CD4-positive, alpha-beta T cell (primary cell): ENCODE results near the gene BBS10. TPM values are rescaled to one million over a fixed set of nuclear protein-coding genes. Genes with fewer than 3 reads are reported as not detected.

Source experiments
- ATAC-seq: fragments of 200-7000 bp; cut with Tn5 transposase; one replicate; pipeline ENCODE4 v1.10.0; 2022; ENCODE audit warnings: mild to moderate bottlenecking; ENCODE audit not compliant: poor library complexity
- CTCF ChIA-PET: fragments of 350-600 bp; sonication (Branson Sonifier 250); formaldehyde crosslinking; loops from one replicate; lab custom pipeline; 2021; ENCODE audit warnings: antibody characterized with exemption, inconsistent platforms; lab: Charles Lee
- POLR2A ChIA-PET: fragments of 350-600 bp; sonication (Branson Sonifier 250); formaldehyde crosslinking; loops from one replicate; lab custom pipeline; 2021; ENCODE audit warnings: antibody characterized with exemption, inconsistent platforms; lab: Charles Lee
- DNase-seq, 14 experiments: peaks; one replicate each; pipeline ENCODE4 v3.0.0-alpha.2; 2013 to 2020; ENCODE audit warnings: mixed read lengths in 2 of 14
- H3K27ac ChIP-seq, 2 donors: one replicate each; pipeline versions ENCODE4 v1.5.1 to v1.7.0; 2013; ENCODE audit warnings: low read length in 2 of 2, low read depth in 1 of 2, mild to moderate bottlenecking in 1 of 2
- H3K27me3 ChIP-seq, 2 experiments: 1 replicate in 1 of 2; 2 replicates in 1 of 2; pipeline versions ENCODE4 v1.6.1 to v1.7.0; 2013; ENCODE audit warnings: low read length in 2 of 2, control low read depth in 1 of 2, mild to moderate bottlenecking in 1 of 2, moderate library complexity in 1 of 2; ENCODE audit not compliant: insufficient read depth in 2 of 2, control insufficient read depth in 1 of 2
- H3K36me3 ChIP-seq: one replicate; pipeline ENCODE4 v1.6.1; 2013; ENCODE audit warnings: low read length, control low read depth; ENCODE audit not compliant: insufficient read depth
- H3K4me1 ChIP-seq: one replicate; pipeline ENCODE4 v1.6.1; 2013; ENCODE audit warnings: low read length, control low read depth; ENCODE audit not compliant: insufficient read depth
- H3K4me3 ChIP-seq: one replicate; pipeline ENCODE4 v1.5.1; 2013; ENCODE audit warnings: mild to moderate bottlenecking, low read length, moderate library complexity
- H3K9me3 ChIP-seq, 2 experiments: 1 replicate in 1 of 2; 2 replicates in 1 of 2; pipeline versions ENCODE4 v1.6.1 to v1.7.0; 2013; ENCODE audit warnings: low read length in 2 of 2, mild to moderate bottlenecking in 2 of 2, control low read depth in 1 of 2, moderate library complexity in 1 of 2; ENCODE audit not compliant: control insufficient read depth in 1 of 2, insufficient read depth in 1 of 2
- H3K27ac Mint-ChIP-seq: one replicate; pipeline ENCODE4 v1.8.0; 2020; ENCODE audit warnings: mixed read lengths
- H3K27me3 Mint-ChIP-seq: one replicate; pipeline ENCODE4 v1.8.0; 2021; ENCODE audit warnings: mixed read lengths
- H3K36me3 Mint-ChIP-seq: one replicate; pipeline ENCODE4 v1.8.0; 2021; ENCODE audit warnings: low read depth, mixed read lengths
- H3K4me1 Mint-ChIP-seq: one replicate; pipeline ENCODE4 v1.8.0; 2021; ENCODE audit warnings: low read depth, mixed read lengths
- H3K4me3 Mint-ChIP-seq: one replicate; pipeline ENCODE4 v1.8.0; 2020; ENCODE audit warnings: mild to moderate bottlenecking, mixed read lengths
- H3K9me3 Mint-ChIP-seq: one replicate; pipeline ENCODE4 v1.8.0; 2020; ENCODE audit warnings: mixed read lengths
- intact Hi-C, 2 experiments: fragments of 100-400 bp; cut with DNase I in 1 of 2; cut with micrococcal nuclease in 1 of 2; formaldehyde crosslinking; loops; one replicate each; pipeline versions ENCODE4 v1.15.1 to v1.9.0; 2023 to 2025; cut with DNase I, micrococcal nuclease
- total RNA-seq, 174 experiments: library from RNA in 2 of 174; stranded (reverse) in 2 of 174; gene quantifications; one replicate each; pipeline ENCODE4 v1.2.3 and lab custom pipeline; 2021 to 2026
- TF ChIP-seq, protein P1 (sequence below): fragments of 200-600 bp; IDR thresholded peaks from one replicate; pipeline ENCODE4 v1.8.0; 2022; ENCODE audit warnings: antibody characterized with exemption, mild to moderate bottlenecking

BBS10 gene
- total RNA-seq, 2 experiments from 2014 or later, result 1.4 TPM

DNA sequence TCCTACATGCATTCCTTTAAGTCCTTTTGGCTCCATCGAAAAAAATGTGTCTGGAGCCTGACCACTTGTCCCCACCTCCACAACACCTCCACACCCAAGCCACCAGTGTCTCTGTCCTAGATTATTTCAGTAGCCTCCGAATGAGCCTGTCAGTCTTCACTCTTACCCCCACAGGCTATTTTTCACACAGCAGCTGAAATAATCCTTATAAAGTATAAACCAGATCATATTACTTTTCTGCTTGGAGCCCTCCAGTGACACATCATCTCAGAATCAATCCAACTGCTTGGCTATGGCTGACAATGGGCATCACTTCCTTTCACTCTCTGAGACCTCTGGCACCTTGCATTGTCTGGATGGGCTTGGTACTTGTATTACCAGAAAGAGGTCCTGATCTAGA is 44.9 kb downstream of the BBS10 start:
- POLR2A ChIA-PET, result no interaction called here
- peaks cover 5 to 7% of the 10 kb centered on the region in 2 experiments for H3K27me3 ChIP-seq
- ATAC-seq, result no peak
- Mint-ChIP-seq H3K36me3 (no peaks in the 10 kb centered on the region), H3K27ac (no peak overlapping the region), H3K9me3 (no peaks in the 10 kb centered on the region), H3K4me3 (no peak overlapping the region), H3K27me3 (peaks cover 12% of the 10 kb centered on the region), H3K4me1 (no peaks in the 10 kb centered on the region)
- intact Hi-C loops, result no loop called here
- CTCF ChIA-PET, result no interaction called here
- no peak for DNase-seq
- H3K27ac ChIP-seq, result no peak overlapping the region
- no peaks in the 10 kb centered on the region for H3K9me3 ChIP-seq
- TF ChIP-seq, protein P1, sequence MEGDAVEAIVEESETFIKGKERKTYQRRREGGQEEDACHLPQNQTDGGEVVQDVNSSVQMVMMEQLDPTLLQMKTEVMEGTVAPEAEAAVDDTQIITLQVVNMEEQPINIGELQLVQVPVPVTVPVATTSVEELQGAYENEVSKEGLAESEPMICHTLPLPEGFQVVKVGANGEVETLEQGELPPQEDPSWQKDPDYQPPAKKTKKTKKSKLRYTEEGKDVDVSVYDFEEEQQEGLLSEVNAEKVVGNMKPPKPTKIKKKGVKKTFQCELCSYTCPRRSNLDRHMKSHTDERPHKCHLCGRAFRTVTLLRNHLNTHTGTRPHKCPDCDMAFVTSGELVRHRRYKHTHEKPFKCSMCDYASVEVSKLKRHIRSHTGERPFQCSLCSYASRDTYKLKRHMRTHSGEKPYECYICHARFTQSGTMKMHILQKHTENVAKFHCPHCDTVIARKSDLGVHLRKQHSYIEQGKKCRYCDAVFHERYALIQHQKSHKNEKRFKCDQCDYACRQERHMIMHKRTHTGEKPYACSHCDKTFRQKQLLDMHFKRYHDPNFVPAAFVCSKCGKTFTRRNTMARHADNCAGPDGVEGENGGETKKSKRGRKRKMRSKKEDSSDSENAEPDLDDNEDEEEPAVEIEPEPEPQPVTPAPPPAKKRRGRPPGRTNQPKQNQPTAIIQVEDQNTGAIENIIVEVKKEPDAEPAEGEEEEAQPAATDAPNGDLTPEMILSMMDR, result no peak
- H3K4me3 ChIP-seq, result no peak overlapping the region
- H3K4me1 ChIP-seq, result no peaks in the 10 kb centered on the region
- H3K36me3 ChIP-seq, result no peaks in the 10 kb centered on the region

DNA sequence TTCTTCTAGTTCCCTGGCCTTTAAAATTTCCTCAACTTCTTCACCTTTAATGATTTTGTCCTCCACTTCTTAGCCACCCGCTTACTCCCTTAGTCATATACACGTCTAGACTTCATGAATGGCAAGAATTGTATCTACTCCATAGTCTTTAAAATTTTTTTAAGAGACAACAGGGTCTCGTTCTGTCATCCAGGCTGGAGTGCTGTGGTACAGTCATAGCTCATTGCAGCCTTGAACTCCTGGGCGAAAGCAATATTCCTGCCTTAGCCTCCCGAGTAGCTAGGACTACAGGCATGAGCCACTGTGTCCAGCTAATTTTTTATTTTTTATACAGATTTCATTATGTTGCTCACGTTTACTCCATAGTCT is 47.9 kb downstream of the BBS10 start:
- Mint-ChIP-seq H3K36me3 (no peaks in the 10 kb centered on the region), H3K4me1 (no peaks in the 10 kb centered on the region), H3K27me3 (no peaks in the 10 kb centered on the region), H3K4me3 (no peak overlapping the region), H3K9me3 (no peaks in the 10 kb centered on the region), H3K27ac (no peak overlapping the region)
- intact Hi-C loops, result no loop called here
- no peaks in the 10 kb centered on the region for H3K36me3 ChIP-seq
- no peaks in the 10 kb centered on the region for H3K9me3 ChIP-seq
- no peak overlapping the region for H3K4me3 ChIP-seq
- ATAC-seq (no peak), DNase-seq (no peak)
- H3K27ac ChIP-seq, result no peak overlapping the region
- ChIA-PET CTCF (no interaction called here), POLR2A (no interaction called here)
- TF ChIP-seq, protein P1, result no peak
- H3K27me3 ChIP-seq, result peaks cover 5 to 7% of the 10 kb centered on the region in 2 experiments
- H3K4me1 ChIP-seq, result no peaks in the 10 kb centered on the region

DNA sequence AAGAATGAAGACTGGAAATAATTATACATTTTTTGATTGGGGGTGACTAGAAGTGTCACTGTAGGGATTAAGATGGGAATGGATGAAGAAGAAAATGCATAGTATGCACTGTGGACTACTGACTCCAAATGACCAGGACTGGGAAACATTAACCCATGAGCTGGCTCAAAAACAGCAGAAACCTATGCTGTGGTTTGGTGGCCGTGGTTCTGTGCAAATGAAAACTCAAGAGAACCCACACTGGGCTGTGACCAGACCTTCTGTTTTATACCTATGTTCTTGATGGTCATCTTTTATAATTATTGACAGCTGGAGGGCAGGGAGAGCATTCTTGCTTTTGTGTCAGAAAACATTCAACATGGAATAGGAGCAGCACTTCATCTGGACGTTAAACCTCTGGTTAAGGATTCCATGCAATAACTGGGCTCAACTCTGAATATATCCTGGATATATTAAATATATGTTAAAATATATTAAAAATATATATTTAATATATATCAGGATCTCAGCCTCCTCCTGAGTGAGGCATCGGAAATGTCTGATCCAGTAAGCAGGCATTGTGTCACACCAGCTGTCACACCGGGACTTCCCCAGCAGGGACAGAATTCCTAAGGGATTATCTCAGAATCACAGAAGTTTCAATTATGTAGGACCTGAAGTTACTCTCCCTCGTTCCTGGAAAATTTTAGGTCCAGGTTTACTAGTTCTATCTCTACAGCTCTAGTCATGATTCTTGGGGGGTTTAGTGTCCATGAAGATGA is 48.5 kb downstream of the BBS10 start:
- Histone ChIP-seq H3K9me3 (no peaks in the 10 kb centered on the region), H3K27ac (no peak overlapping the region), H3K36me3 (no peaks in the 10 kb centered on the region), H3K4me1 (no peaks in the 10 kb centered on the region), H3K4me3 (no peak overlapping the region), H3K27me3 (peaks cover 5 to 7% of the 10 kb centered on the region in 2 experiments)
- Mint-ChIP-seq H3K4me3 (no peak overlapping the region), H3K9me3 (no peaks in the 10 kb centered on the region), H3K27me3 (no peaks in the 10 kb centered on the region), H3K4me1 (no peaks in the 10 kb centered on the region), H3K36me3 (no peaks in the 10 kb centered on the region), H3K27ac (no peak overlapping the region)
- ChIA-PET CTCF (no interaction called here), POLR2A (no interaction called here)
- ATAC-seq, result no peak
- intact Hi-C loops, result no loop called here
- no peak for DNase-seq
- TF ChIP-seq, protein P1, result no peak

Other genes with a start within 250 kb of the BBS10 start
- gene OSBPL8, start 211.4 kb upstream of the BBS10 start, total RNA-seq, result 100 to 1,000 TPM; 154 to 160 TPM